Thoracic aorta (tissue), 2 donors: ENCODE measurements around the gene PGAP3. TPM values are rescaled to one million over a fixed set of nuclear protein-coding genes. Genes with fewer than 3 reads are reported as not detected.

Experiments used
- ATAC-seq: fragments of 150-250 bp; one replicate; pipeline ENCODE4 v1.8.0; 2017; ENCODE audit warnings: low read depth; ENCODE audit not compliant: insufficient number of reproducible peaks, low FRiP score
- DNase-seq: peaks from one replicate; pipeline ENCODE4 v3.0.0-alpha.2; 2020; ENCODE audit warnings: low spot score
- H3K27ac ChIP-seq, 2 donors: fragments of 200-600 bp; sonication (generic); 1 replicate in 1 of 2; 2 replicates in 1 of 2; pipeline ENCODE4 v1.5.1; 2016; ENCODE audit warnings: mild to moderate bottlenecking in 2 of 2, moderate library complexity in 2 of 2
- H3K27me3 ChIP-seq: fragments of 200-600 bp; sonication (generic); replicated peaks from 2 replicates; pipeline ENCODE4 v1.6.0; 2016; ENCODE audit warnings: mild to moderate bottlenecking; ENCODE audit not compliant: insufficient read depth
- H3K36me3 ChIP-seq: fragments of 200-600 bp; sonication (generic); one replicate; pipeline ENCODE4 v1.5.1; 2016
- H3K4me1 ChIP-seq, 2 donors: fragments of 200-600 bp; sonication (generic); 1 replicate in 1 of 2; 2 replicates in 1 of 2; pipeline versions ENCODE4 v1.5.1 to v1.6.0; 2016; ENCODE audit warnings: low read depth in 2 of 2, mild to moderate bottlenecking in 1 of 2; ENCODE audit not compliant: control insufficient read depth in 1 of 2
- H3K4me3 ChIP-seq: fragments of 200-600 bp; sonication (generic); 2 replicates; pipeline ENCODE4 v1.5.1; 2016; ENCODE audit warnings: mild to moderate bottlenecking
- H3K9me3 ChIP-seq: fragments of 200-600 bp; sonication (generic); 2 replicates; pipeline ENCODE4 v1.5.1; 2016
- CTCF ChIP-seq: fragments of 200-600 bp; sonication (generic); IDR thresholded peaks from one replicate; pipeline ENCODE4 v1.5.1; 2019; ENCODE audit warnings: antibody characterized with exemption
- total RNA-seq, 2 donors: library from RNA; depleted of rRNA; stranded (reverse); fragments of >200 nt; gene quantifications; one replicate each; pipeline versions ENCODE4 v1.1.0 to v1.2.3, GENCODE V29; 2016

Gene PGAP3
- total RNA-seq, 2 donors from 2014 or later: 19.9 to 27.2 TPM

- ATAC-seq (peak; percentile 69), DNase-seq (peak; percentile 44)
- Histone ChIP-seq H3K27ac (peak within 1 kb of the TSS; percentile 69 to 75), H3K4me3 (peak within 1 kb of the TSS; percentile 92), H3K27me3 (no peaks in the 10 kb centered on the region), H3K9me3 (no peaks in the 10 kb centered on the region), H3K36me3 (no peaks in the 10 kb centered on the region), H3K4me1 (peaks cover 29 to 36% of the 10 kb centered on the region in 2 donors)
- peak; percentile 17 for TF ChIP-seq CTCF
These were observed 50.7 kb downstream of the PGAP3 start, which contains the start of gene STARD3 for GRCh38 chr17:39636927-39637736. Gene STARD3, plus strand, starts transcription at chr17:39637144. Its CDS starts 16,388 bp downstream, at chr17:39653532.

- Histone ChIP-seq H3K36me3 (no peaks in the 10 kb centered on the region), H3K4me1 (peaks cover 29 to 36% of the 10 kb centered on the region in 2 donors), H3K27me3 (no peaks in the 10 kb centered on the region), H3K9me3 (no peaks in the 10 kb centered on the region), H3K27ac (peak overlapping the region; percentile 69 to 75), H3K4me3 (peak overlapping the region; percentile 92)
- DNase-seq (no peak), ATAC-seq (no peak)
- no peak for TF ChIP-seq CTCF
These were observed 51.3 kb downstream of the PGAP3 start for GRCh38 chr17:39636587-39636926.

- no peak for TF ChIP-seq CTCF
- H3K27me3 ChIP-seq: no peaks in the 10 kb centered on the region
- peaks cover 26 to 36% of the 10 kb centered on the region in 2 donors for H3K4me1 ChIP-seq
- H3K9me3 ChIP-seq: no peaks in the 10 kb centered on the region
- no peak for DNase-seq
- H3K4me3 ChIP-seq: no peak overlapping the region
- H3K36me3 ChIP-seq: no peaks in the 10 kb centered on the region
- H3K27ac ChIP-seq: no peak overlapping the region
- ATAC-seq: no peak
These were observed 52.2 kb downstream of the PGAP3 start for GRCh38 chr17:39635614-39636176.

GRCh38 chr17:39634384-39634871 is 53.4 kb downstream of the PGAP3 start:
- Histone ChIP-seq H3K36me3 (no peaks in the 10 kb centered on the region), H3K27ac (no peak overlapping the region), H3K9me3 (no peaks in the 10 kb centered on the region), H3K4me3 (no peak overlapping the region), H3K27me3 (no peaks in the 10 kb centered on the region), H3K4me1 (peaks cover 21 to 29% of the 10 kb centered on the region in 2 donors)
- no peak for ATAC-seq
- peak; percentile 77 for TF ChIP-seq CTCF
- no peak for DNase-seq

- Histone ChIP-seq H3K36me3 (no peaks in the 10 kb centered on the region), H3K9me3 (no peaks in the 10 kb centered on the region), H3K4me3 (no peak overlapping the region), H3K4me1 (peaks cover 14 to 23% of the 10 kb centered on the region in 2 donors), H3K27ac (no peak overlapping the region), H3K27me3 (no peaks in the 10 kb centered on the region)
- TF ChIP-seq CTCF: no peak
- ATAC-seq (no peak), DNase-seq (no peak)
These were observed 54.2 kb downstream of the PGAP3 start for GRCh38 chr17:39633570-39634183.
